GM19438 (cell line): ENCODE results near the gene ABHD15.
A peak's percentile ranks its signal among the peaks of the same experiment; 100 is the strongest.

Experiments used
- ATAC-seq: cut with Tn5 transposase; IDR thresholded peaks from one replicate; pipeline ENCODE4 v1.9.1; 2021; ENCODE audit warnings: low read depth; ENCODE audit not compliant: unreplicated experiment

ABHD15 gene

GRCh38 chr17:29566473-29567303 is at the start of gene ABHD15:
ABHD15 (minus strand) TSS chr17:29567037; CDS start chr17:29566966, 71 bp downstream.
- ATAC-seq = no peak

GRCh38 chr17:29615492-29616299 is 48.9 kb upstream of the ABHD15 start:
- peak; percentile 46 for ATAC-seq

- no peak for ATAC-seq
Observed at GRCh38 chr17:29615048-29615385, 48.2 kb upstream of the ABHD15 start.

- ATAC-seq = no peak
Observed at GRCh38 chr17:29614349-29615047, 47.7 kb upstream of the ABHD15 start.

GRCh38 chr17:29613856-29614255 is 47.0 kb upstream of the ABHD15 start:
- no peak for ATAC-seq

GRCh38 chr17:29613352-29613837 is 46.6 kb upstream of the ABHD15 start:
- no peak for ATAC-seq

GRCh38 chr17:29612404-29613280 is 45.8 kb upstream of the ABHD15 start:
- no peak for ATAC-seq

GRCh38 chr17:29612094-29612403 is 45.2 kb upstream of the ABHD15 start:
- ATAC-seq = no peak

- ATAC-seq = no peak
Observed at GRCh38 chr17:29611351-29612093, 44.7 kb upstream of the ABHD15 start.

- no peak for ATAC-seq
Observed at GRCh38 chr17:29610395-29610794, 43.6 kb upstream of the ABHD15 start.

GRCh38 chr17:29608986-29609385 is 42.1 kb upstream of the ABHD15 start:
- ATAC-seq = no peak

- ATAC-seq = no peak
Observed at GRCh38 chr17:29607557-29608195, 40.8 kb upstream of the ABHD15 start.

GRCh38 chr17:29603109-29603674 is 36.4 kb upstream of the ABHD15 start:
- ATAC-seq = no peak

GRCh38 chr17:29597361-29598172 is 30.7 kb upstream of the ABHD15 start:
- ATAC-seq = no peak

- ATAC-seq = no peak
Observed at GRCh38 chr17:29596811-29597210, 30.0 kb upstream of the ABHD15 start.

- ATAC-seq = no peak
Observed at GRCh38 chr17:29595943-29596774, 29.3 kb upstream of the ABHD15 start.
